Measurements from ENCODE around the gene SEMA4B.
"Not testable (repeated sequence)": the region's sequence is repeated elsewhere in the genome, so short reads cannot be mapped to it uniquely, and the experiment has no call there.

The SEMA4B gene

GRCh38 chr15:90262426-90262825 lies 61.3 kb downstream of the SEMA4B start:
- no peak for DNase-seq

GRCh38 chr15:90264671-90265070 lies 63.5 kb downstream of the SEMA4B start:
- no peak for DNase-seq

GRCh38 chr15:90265271-90266060 lies 64.3 kb downstream of the SEMA4B start, which contains the start of gene NGRN:
Gene NGRN, plus strand, starts transcription at chr15:90265672. Its CDS starts 41 bp downstream, at chr15:90265713.
- DNase-seq = peak; percentile 81

GRCh38 chr15:90266061-90266431 lies 64.9 kb downstream of the SEMA4B start:
- peak; percentile 29 for DNase-seq

GRCh38 chr15:90266485-90266884 lies 65.4 kb downstream of the SEMA4B start:
- no peak for DNase-seq

GRCh38 chr15:90268415-90268814 lies 67.3 kb downstream of the SEMA4B start:
- DNase-seq = no peak

GRCh38 chr15:90270502-90271150 lies 69.5 kb downstream of the SEMA4B start:
- no peak for DNase-seq

GRCh38 chr15:90271459-90272166 lies 70.5 kb downstream of the SEMA4B start:
- DNase-seq = no peak

GRCh38 chr15:90278467-90278866 lies 77.3 kb downstream of the SEMA4B start:
- DNase-seq = not testable (repeated sequence)

Measured in NCI-H774 (cell line).